HepG2 (cell line): Measurements from ENCODE around the gene SLC5A3. TPM values are rescaled to one million over a fixed set of nuclear protein-coding genes. Genes with fewer than 3 reads are reported as not detected.

Experiments
- ATAC-seq: fragments of 200-7000 bp; cut with Tn5 transposase; 3 replicates; pipeline ENCODE4 v1.9.1; 2020; ENCODE audit warnings: mild to moderate bottlenecking, moderate library complexity
- BruUV-seq: library from RNA; stranded (reverse); fragments of 400-500 nt; replicated peaks from 2 replicates; lab custom pipeline; 2021; lab: Mats Ljungman, UMichigan
- CTCF ChIA-PET: fragments of 300-600 bp; formaldehyde crosslinking; extraction: SDS; loops from one replicate; lab custom pipeline; 2021; ENCODE audit warnings: low total read pairs, inconsistent platforms, low intra/inter-chr PET ratio; lab: Yijun Ruan, JAX
- POLR2A ChIA-PET: fragments of 350-600 bp; sonication (Branson Sonifier 250); formaldehyde crosslinking; loops from one replicate; lab custom pipeline; 2020; ENCODE audit warnings: antibody characterized with exemption, inconsistent platforms; lab: Yijun Ruan, JAX
- DNase-seq: peaks from one replicate; pipeline ENCODE4 v3.0.0-alpha.2; 2015; ENCODE audit warnings: low spot score
- FAIRE-seq: peaks from 3 replicates; lab custom pipeline; 2011; peaks lifted over from hg19 to GRCh38; lab: Jason Lieb, UNC
- H2AFZ ChIP-seq: one replicate; pipeline ENCODE4 v1.6.1; 2011; ENCODE audit warnings: low read length, inconsistent platforms
- H3K27ac ChIP-seq: fragments of 300-600 bp; 3 replicates; pipeline ENCODE4 v1.8.0; 2011; ENCODE audit warnings: mixed run types, mild to moderate bottlenecking, mixed read lengths, low read length, inconsistent platforms; ENCODE audit not compliant: insufficient read depth; ENCODE audit errors: extremely low read length
- H3K27me3 ChIP-seq, 2 experiments: fragments of 200-600 bp in 1 of 2; 2 replicates in 1 of 2; 3 replicates in 1 of 2; pipeline versions ENCODE4 v1.6.0 to v1.8.0; 2011; ENCODE audit warnings: low read length in 2 of 2, mild to moderate bottlenecking in 2 of 2, moderate library complexity in 2 of 2, inconsistent platforms in 1 of 2; ENCODE audit not compliant: insufficient read depth in 2 of 2, control insufficient read depth in 1 of 2
- H3K36me3 ChIP-seq, 2 experiments: fragments of 200-600 bp in 1 of 2; replicated peaks in 1 of 2; 2 replicates in 1 of 2; 3 replicates in 1 of 2; pipeline versions ENCODE4 v1.5.1 to v1.8.0; 2011; ENCODE audit warnings: low read length in 2 of 2, inconsistent platforms in 1 of 2; ENCODE audit not compliant: insufficient read depth in 2 of 2, control insufficient read depth in 1 of 2
- H3K4me1 ChIP-seq: 2 replicates; pipeline ENCODE4 v1.5.1; 2012; ENCODE audit warnings: low read length, inconsistent platforms; ENCODE audit not compliant: insufficient read depth
- H3K4me2 ChIP-seq: 2 replicates; pipeline ENCODE4 v1.6.0; 2011; ENCODE audit warnings: low read depth, low read length, inconsistent platforms
- H3K4me3 ChIP-seq, 3 experiments: fragments of 200-600 bp in 1 of 3; sonication (generic), shearing (Covaris generic) in 1 of 3; replicated peaks in 1 of 3; 2 replicates each; pipeline ENCODE4 v1.5.1; 2011 to 2016; ENCODE audit warnings: low read length in 3 of 3, inconsistent platforms in 2 of 3, low read depth in 2 of 3, mild to moderate bottlenecking in 2 of 3, control low read depth in 1 of 3, mixed read lengths in 1 of 3; ENCODE audit not compliant: insufficient read depth in 1 of 3
- H3K79me2 ChIP-seq: one replicate; pipeline ENCODE4 v1.6.1; 2011; ENCODE audit warnings: low read length, inconsistent platforms; ENCODE audit not compliant: insufficient read depth
- H3K9ac ChIP-seq: 2 replicates; pipeline ENCODE4 v1.6.0; 2011; ENCODE audit warnings: mild to moderate bottlenecking, low read depth, low read length, inconsistent platforms; ENCODE audit not compliant: insufficient read depth
- H3K9me3 ChIP-seq: 2 replicates; pipeline ENCODE4 v1.5.1; 2012; ENCODE audit warnings: mild to moderate bottlenecking, low read length
- H4K20me1 ChIP-seq: 2 replicates; pipeline ENCODE4 v1.6.0; 2011; ENCODE audit warnings: inconsistent platforms, mild to moderate bottlenecking, low read length, moderate library complexity; ENCODE audit not compliant: insufficient read depth
- ARHGAP35 ChIP-seq: sonication (generic); formaldehyde crosslinking; IDR thresholded peaks from 2 replicates; pipeline ENCODE4 v1.9.0; 2022; ENCODE audit warnings: mild to moderate bottlenecking, inconsistent platforms, moderate library complexity, missing genetic modification reagents, borderline replicate concordance
- ARNT2 ChIP-seq: sonication (generic); formaldehyde crosslinking; IDR thresholded peaks from 2 replicates; pipeline ENCODE4 v1.8.0; 2022; ENCODE audit warnings: mild to moderate bottlenecking, low read depth, missing genetic modification reagents, moderate library complexity
- BHLHE40 ChIP-seq: IDR thresholded peaks from 2 replicates; pipeline ENCODE4 v1.6.1; 2011; ENCODE audit warnings: low read length, improper control_type of control experiment
- BORCS8-MEF2B ChIP-seq: sonication (generic); formaldehyde crosslinking; IDR thresholded peaks from 2 replicates; pipeline ENCODE4 v1.8.0; 2022; ENCODE audit warnings: mild to moderate bottlenecking, missing genetic modification reagents
- ERF ChIP-seq: IDR thresholded peaks from 2 replicates; pipeline ENCODE4 v1.6.1; 2018; ENCODE audit warnings: missing biosample characterization, missing genetic modification reagents
- GFI1 ChIP-seq: sonication (generic); formaldehyde crosslinking; IDR thresholded peaks from 2 replicates; pipeline ENCODE4 v1.5.0; 2020; ENCODE audit warnings: missing genetic modification reagents, mild to moderate bottlenecking, borderline replicate concordance
- NFE2L1 ChIP-seq: sonication (generic); formaldehyde crosslinking; IDR thresholded peaks from 2 replicates; pipeline ENCODE4 v1.4.0; 2020; ENCODE audit warnings: missing genetic modification reagents, mild to moderate bottlenecking, borderline replicate concordance
- SRF ChIP-seq: IDR thresholded peaks from 2 replicates; pipeline ENCODE4 v1.6.1; 2011; ENCODE audit warnings: mild to moderate bottlenecking, low read depth, low read length, moderate library complexity
- ZNF264 ChIP-seq: sonication (generic); formaldehyde crosslinking; IDR thresholded peaks from 2 replicates; pipeline ENCODE4 v1.4.0; 2020; ENCODE audit warnings: missing genetic modification reagents
- ZNF367 ChIP-seq: sonication (generic); formaldehyde crosslinking; IDR thresholded peaks from 2 replicates; pipeline ENCODE4 v1.4.0; 2020; ENCODE audit warnings: missing genetic modification reagents, borderline replicate concordance
- ZNF543 ChIP-seq: sonication (generic); formaldehyde crosslinking; IDR thresholded peaks from 2 replicates; pipeline ENCODE4 v1.4.0; 2020; ENCODE audit warnings: mild to moderate bottlenecking, missing genetic modification reagents
- ZNF879 ChIP-seq: sonication (generic); formaldehyde crosslinking; IDR thresholded peaks from 2 replicates; pipeline ENCODE4 v1.8.1; 2023; ENCODE audit warnings: missing genetic modification reagents
- WGBS: methylation state at CpG from one replicate; pipeline ENCODE4 v1.1.6; 2017; ENCODE audit warnings: low lambda C conversion rate; 5-methylcytosine and 5-hydroxymethylcytosine counted together
- in situ Hi-C: cut with HindIII; loops from 2 replicates; pipeline ENCODE4 v1.10.0; 2017; ENCODE audit warnings: low pct_unique_long_range_greater_than_20kb; ENCODE audit not compliant: extremely low pct_ligation_motif_present
- intact Hi-C: fragments of 100-400 bp; cut with micrococcal nuclease; formaldehyde crosslinking; loops from one replicate; pipeline ENCODE4 v1.10.0; 2022; ENCODE audit not compliant: unreplicated experiment
- polyA plus RNA-seq, 8 experiments: library from polyadenylated mRNA; depleted of rRNA in 3 of 8; stranded (reverse) in 7 of 8; unstranded in 1 of 8; fragments of >200 nt; fragmentation: Illumina TruSeq in 4 of 8; extraction: Trizol in 4 of 8; gene quantifications; 2 replicates each; pipeline versions ENCODE4 v1.2.1 to v1.2.3, GENCODE V29; 2011 to 2016; ENCODE audit warnings: low read depth in 4 of 8, missing spikeins in 1 of 8, mixed read lengths in 1 of 8; ENCODE audit not compliant: insufficient read depth in 1 of 8
- total RNA-seq, 5 experiments: library from RNA; depleted of rRNA; stranded (reverse); fragments of >200 nt; fragmentation: Illumina TruSeq; extraction: Trizol; gene quantifications; 2 replicates each; pipeline ENCODE4 v1.2.3, GENCODE V29; 2016; ENCODE audit warnings: low read depth in 1 of 5
- TF ChIP-seq, protein P1 (sequence below): sonication (generic); formaldehyde crosslinking; conservative IDR thresholded peaks from 2 replicates; pipeline ENCODE4 v1.4.0; 2020; ENCODE audit warnings: missing genetic modification reagents

Gene SLC5A3
- total and polyA plus RNA-seq, 2 of the 13 experiments (the other 11 are each of a cell fraction or from before 2014, with no cell fraction given): 5.6 to 11.2 TPM

DNA sequence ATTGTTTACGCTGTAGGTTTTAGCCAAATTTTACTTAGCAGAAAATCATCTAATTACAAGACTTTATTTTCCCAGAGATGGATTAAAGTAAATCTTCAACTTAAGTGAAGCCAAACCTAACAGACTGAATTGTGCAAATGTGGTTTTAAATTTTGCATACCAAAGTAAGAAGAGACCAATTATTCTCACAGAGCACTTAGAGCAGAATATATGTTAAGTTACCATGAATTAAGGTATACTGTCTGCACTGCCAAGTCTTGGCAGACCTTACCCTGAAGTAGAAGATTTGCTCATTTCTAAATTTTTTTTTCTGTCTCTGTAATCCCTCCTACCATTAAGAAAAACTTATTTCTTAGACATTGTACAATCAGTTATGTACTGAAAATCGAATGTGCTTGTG, 24.1 kb downstream of the SLC5A3 start (continued):
- TF ChIP-seq ZNF879 (CRISPR knock-in tag): no peak
- no peak for TF ChIP-seq ZNF264 (CRISPR knock-in tag)
- TF ChIP-seq BORCS8-MEF2B (CRISPR knock-in tag): no peak
- TF ChIP-seq ERF (CRISPR knock-in tag): no peak
- TF ChIP-seq, protein P1, sequence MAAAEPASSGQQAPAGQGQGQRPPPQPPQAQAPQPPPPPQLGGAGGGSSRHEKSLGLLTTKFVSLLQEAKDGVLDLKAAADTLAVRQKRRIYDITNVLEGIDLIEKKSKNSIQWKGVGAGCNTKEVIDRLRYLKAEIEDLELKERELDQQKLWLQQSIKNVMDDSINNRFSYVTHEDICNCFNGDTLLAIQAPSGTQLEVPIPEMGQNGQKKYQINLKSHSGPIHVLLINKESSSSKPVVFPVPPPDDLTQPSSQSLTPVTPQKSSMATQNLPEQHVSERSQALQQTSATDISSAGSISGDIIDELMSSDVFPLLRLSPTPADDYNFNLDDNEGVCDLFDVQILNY (CRISPR knock-in tag): no peak
- TF ChIP-seq ARNT2 (CRISPR knock-in tag): no peak
- TF ChIP-seq SRF: no peak

DNA sequence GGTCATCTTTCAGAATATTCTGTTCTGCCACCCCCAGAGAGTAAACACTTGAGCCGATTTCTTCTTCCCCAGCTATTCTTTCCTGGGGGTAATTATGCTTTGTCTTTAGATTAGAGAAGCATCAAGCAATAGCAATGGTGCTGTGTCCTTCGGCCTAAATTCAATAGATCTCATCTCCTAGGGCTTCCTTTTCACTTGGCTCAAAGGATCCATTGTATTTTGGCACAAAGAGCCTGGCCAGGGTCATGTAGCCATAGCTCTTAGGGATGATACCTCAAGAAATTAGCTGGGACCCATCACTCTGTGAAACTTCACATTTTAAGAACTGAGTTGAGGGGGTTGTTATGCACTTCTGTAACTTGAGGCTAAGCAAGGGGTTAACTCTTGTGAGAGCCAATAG, 27.0 kb downstream of the SLC5A3 start:
- ChIA-PET POLR2A (no interaction called here), CTCF (no interaction called here)
- H3K36me3 ChIP-seq: peaks cover 7 to 18% of the 10 kb centered on the region in 2 experiments; a peak in 2 of 5 replicates
- H3K4me1 ChIP-seq: no peaks in the 10 kb centered on the region
- DNase-seq: no peak
- H3K9ac ChIP-seq: no peak overlapping the region
- TF ChIP-seq ARHGAP35 (CRISPR knock-in tag) (no peak), BHLHE40 (no peak), ZNF367 (CRISPR knock-in tag) (no peak), ZNF543 (no peak), NFE2L1 (CRISPR knock-in tag) (no peak), GFI1 (no peak)
- FAIRE-seq: no peak
- H3K4me3 ChIP-seq: no peak overlapping the region
- no peak overlapping the region for H3K4me2 ChIP-seq
- no peak overlapping the region for H3K27ac ChIP-seq
- H4K20me1 ChIP-seq: no peaks in the 10 kb centered on the region
- intact Hi-C loops: no loop called here
- H3K79me2 ChIP-seq: peaks cover 15% of the 10 kb centered on the region
- H3K27me3 ChIP-seq: no peaks in the 10 kb centered on the region
- no peak overlapping the region for H2AFZ ChIP-seq
- no peak for ATAC-seq
- WGBS: 100% methylated on average over 2 of the region's 2 CpGs
- in situ Hi-C loops: no loop called here
- no peaks in the 10 kb centered on the region for H3K9me3 ChIP-seq
- no TSS peak for BruUV-seq
